SKM-1 (cell line): ENCODE data around the gene CSF1R.

ENCODE experiments used
- DNase-seq: peaks from one replicate; lab custom pipeline; 2025; ENCODE audit not compliant: unreplicated experiment; lab: John Stamatoyannopoulos, UW

CSF1R gene

DNA sequence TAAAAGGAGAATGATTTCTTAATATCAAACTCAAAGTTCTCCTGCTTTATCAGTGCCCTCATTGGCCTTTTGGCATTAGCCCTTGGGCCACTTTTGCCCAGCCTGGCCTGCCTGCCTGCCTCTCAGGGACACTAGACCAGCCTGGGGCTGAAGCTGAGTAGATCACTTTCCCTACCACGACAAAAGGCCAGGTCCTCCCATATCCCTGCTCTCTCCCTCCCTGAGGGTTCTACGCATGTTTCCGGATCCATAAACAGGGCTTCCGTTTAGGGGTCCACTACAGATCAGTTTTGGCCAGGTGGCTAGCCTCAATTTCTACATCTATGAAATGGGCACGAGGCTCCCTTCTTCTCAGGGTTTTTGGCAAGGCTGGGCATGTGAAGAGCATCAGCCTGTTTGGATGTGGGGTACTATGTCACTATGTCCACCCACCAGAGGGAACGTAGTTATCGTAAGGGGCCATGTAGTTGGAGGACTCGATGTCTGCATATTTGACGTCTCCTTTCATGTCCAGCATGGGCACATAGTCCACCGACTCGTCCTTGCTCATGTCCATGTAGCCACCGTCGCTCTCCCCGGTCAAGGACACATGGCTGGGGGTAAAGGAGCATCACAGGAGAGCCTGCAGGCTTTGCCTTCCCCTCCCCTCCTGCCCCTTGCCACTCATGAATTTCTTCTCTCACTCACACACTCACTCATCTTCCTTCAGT is 35.2 kb upstream of the CSF1R start:
- DNase-seq = no peak

DNA sequence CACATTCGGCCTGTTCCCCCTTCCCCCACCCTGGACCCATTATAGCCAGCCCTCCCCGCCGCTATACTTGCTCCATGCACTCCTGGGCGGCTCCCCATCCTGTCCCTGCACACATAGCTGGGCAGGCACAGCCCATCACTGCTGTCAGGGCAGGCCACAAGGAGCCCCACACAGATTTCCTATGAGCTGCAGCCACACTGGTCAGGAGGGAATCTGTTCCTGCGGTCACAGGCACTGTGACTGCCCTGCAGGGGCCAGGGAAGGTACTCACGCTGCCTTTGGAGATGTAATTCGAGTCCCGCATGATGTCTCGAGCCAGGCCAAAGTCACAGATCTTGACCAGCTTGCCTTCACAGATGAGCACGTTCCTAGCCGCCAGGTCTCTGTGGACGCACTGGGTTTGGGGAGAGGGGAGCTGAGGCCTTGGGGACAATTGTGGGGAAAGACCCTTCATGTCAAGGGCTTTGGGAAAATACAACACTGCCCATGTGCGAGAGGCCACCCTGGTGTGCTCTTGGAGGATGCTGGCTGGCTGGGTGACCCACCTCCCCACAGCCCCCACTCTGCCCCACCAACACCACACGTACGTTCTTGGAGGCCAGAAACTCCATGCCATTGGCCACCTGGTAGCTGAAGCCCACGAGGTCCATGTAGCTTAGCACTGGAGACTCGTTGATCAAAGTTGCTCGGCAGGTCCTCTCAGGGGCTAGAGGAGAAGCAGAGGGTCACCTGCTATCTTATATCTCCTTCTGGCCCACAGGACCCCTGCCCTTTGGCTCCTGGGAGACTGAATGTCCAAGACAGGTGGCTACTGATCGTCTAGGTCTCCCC is 34.5 kb upstream of the CSF1R start:
- no peak for DNase-seq

DNA sequence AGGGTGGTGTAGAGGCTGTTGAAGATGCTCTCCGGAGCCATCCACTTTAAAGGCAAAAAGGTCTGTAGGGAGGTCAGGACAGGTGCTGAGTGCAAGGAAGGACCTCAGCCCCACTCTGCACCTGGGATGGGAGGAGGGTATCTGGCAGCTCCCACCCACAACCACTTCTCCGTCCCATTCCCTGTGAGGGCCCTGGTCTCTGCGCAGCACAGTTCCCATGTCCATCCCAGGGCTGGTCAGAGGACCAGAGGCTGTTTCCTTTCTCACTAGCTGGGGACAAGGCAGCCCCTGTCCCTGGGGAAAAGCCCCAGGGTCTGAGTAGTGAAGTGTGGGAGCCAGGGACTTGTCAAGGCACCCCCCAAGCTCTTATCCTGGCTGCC is 33.7 kb upstream of the CSF1R start:
- DNase-seq = no peak

DNA sequence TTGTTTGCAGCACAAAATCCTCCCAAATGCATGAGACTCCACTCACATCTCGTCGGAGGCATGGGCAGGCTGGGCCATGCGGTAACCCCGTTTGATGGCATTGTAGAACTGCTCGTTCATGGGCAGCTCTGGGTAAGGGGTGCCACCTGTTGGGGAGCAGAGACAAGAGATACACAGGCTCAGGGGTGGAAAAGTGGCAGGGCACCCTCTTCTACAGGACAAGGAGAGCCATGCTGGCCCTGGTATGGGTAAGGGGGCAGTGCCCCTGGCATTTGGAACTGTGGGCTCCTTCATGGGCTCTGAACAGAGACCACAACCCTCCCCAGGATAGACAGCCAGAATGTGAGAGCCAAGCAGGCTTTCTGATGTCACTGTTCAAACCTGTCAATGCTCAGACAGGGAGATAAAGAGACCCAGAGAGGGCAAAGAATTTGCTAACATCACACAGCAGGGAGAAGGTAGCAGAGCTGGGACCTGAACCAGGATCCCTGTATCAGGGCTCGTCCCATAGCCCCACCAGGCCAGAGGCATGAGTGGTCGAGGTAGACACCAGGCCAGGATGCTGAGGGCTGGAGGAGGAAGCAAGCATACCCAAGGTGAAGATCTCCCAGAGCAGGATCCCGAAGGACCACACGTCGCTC is 33.2 kb upstream of the CSF1R start:
- DNase-seq = no peak

DNA sequence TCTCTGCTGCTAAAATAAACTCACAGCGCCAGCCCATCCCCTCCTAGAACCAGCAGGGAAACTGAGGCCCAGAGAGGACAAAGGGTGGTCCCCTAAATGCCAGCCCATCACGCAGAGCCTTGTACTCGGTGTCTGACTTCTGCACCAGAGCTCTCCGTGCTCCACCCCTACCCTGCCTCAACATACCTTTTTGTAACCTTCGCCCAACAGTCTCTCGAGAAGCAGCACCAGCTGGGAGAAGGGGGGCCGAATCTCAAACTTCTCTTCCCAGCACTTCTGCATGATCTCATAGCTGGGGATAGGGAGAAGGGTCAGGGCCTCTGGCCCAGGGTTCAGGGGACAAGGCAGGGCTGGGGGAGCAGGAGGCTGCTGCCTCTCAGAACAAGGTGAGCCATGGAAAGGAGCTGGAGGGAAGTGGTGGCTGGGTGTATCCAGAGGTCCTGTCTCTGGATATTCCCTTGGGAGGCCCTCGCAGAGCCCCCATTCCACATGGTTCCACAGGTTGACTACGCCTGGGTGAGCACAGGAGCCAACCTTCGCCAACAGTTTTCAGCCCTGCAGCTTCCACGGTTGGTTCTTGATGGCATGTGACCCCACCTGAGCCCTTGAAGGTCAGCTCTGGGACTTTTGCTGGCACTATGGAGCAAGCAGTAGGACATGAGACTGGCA is 32.3 kb upstream of the CSF1R start:
- DNase-seq = no peak

DNA sequence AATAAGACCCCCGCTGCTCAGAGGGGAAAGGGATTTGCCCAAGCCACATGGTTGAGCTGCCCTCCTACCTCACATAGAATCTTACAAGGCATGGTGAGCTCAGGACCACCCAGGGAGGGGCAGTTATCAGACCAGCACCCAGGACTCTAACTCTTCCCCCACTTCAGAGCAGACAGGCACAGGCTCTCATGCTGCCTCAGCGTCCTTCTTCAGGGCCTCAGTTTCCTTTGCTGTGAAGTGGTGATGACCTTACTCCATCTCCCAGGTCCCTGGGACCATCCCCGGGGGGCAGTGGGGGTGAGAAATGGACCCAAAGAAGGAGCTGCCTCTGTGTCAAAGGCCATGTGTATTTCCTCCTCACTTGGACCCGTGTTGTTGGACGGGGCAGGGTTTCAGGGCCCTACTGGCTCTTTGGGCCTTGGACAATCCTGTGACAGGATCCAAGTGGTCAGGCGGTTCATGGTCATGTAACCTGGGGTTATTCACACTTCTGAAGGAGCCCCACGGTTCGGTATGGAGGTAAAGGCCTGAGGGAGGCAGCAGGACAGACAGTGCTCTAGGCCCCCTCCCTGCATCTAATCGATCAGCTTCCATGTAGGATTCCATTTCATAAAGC is 31.7 kb upstream of the CSF1R start:
- no peak for DNase-seq

DNA sequence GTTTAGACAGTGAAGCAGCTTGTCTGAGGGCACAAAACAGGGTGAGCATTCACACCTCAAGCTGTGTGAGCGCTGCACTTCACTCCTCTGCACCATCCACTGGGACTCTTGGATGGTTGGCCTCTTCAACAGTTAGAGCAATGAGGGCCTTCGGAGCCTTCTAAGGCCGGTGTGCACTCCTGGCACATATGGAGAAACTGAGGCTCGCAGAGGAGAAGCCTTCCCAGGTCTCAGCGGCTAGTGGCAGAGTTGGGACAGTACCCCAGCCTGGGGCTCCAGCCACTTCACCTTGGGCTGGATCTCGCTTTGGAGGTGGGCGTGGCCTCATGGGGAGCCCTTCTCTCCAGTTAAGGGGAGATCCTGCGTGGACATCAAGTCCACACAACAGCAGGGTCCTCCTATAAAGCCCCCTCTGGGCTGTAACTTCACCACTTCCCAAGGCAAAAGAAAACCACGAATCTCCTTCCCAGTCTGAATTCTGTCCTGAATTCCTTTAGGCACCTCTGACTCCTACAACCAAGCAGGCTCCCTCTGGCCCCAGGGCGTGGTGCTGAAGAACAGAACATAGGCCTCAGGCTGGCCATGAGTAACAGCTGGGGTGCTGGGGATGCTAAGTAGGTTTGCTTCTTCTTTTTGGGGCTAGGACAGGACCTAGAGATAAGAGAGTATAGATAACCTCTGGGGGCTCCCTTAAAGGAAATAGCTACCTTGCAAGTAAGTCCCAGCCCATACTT is 30.5 kb upstream of the CSF1R start:
- no peak for DNase-seq

DNA sequence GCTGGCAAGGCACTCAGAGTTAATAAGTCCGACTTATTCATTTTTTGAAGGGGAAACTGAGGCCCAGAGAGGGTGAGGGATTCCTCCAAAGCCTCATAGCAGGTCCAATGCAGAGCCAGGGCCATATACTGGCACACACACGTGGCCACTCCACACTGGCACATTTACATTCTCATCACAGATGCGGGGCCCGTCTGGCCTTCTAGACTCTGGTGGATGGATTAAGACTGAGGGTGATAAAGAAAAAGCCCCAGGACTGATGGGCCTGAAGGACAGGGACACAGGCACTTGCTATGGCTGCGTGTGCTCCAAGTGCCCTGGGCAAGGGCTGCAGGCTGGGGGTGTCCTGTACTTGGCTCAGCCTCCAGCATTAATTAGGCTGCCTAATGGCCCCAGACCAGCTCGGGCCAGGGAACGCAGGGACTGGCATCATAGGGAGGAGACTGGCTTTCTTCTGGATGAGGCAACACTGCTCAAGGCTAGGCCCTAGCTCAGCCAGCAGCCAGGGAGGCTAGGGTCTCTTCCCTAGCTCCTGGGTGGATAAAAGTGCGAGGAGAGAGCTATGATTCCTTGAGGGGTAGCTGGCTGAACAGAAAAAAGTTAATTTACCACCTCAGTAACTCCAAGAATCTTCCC is 28.5 kb upstream of the CSF1R start:
- DNase-seq = no peak

DNA sequence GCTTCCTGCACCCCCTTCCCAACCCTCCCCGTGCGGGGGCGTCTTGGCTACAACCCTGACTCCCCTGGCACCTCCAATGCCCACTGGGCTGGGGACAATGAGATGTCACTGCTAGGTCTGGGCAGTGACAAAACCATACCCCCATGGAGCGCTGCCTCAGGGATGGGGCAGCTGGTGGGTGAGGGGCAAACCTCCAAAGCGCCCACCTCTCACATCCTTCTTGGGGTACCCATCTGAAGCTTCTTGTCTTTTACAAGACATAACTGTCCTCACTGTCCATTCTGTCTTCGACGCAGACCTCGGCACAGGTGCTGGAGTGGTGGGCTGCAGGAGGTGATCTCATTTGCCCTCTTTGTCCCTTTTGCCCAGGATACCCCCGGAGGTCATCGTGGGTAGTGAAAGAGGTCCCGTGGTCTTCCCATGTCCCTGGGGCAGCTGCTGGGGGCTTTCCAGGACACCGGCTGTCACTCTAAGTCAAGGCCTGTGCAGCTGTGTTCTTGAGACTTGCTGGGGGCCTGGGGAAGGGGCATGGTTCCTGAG is 27.8 kb upstream of the CSF1R start:
- DNase-seq = no peak

DNA sequence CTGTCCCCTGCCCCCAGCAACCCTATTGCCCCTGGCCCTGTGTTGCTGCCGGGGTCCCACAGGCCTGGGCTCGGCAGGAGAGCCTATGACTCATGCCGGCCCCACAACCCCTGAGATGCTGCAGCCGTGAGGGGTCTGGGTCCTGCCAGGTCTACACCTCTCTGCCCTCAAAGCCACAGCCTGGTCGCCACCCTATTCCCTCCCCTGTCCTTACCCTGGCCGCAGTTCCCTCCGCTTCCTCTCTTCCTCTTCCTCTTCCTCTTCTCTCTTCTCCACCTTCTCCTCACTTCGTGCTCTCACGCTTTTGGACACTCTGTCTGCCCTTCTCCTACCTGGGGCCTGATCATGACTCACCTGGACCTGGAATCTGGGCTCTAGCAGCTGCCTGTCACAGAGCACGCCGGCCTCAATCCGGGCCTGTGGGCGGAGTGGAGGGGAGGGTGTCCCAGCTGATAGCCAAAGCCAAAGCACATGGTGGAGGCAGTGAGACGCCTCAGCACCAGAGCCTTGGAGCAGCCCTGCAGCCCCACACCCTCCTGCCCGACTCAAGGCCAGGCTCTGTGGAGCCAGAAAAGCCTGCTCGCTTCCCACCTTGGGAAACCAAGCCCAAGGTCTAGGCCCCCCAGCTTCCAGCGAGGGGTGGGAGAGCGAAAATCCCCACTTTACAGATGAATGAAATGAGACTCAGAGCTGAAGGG is 26.8 kb upstream of the CSF1R start:
- DNase-seq = peak; percentile 22

DNA sequence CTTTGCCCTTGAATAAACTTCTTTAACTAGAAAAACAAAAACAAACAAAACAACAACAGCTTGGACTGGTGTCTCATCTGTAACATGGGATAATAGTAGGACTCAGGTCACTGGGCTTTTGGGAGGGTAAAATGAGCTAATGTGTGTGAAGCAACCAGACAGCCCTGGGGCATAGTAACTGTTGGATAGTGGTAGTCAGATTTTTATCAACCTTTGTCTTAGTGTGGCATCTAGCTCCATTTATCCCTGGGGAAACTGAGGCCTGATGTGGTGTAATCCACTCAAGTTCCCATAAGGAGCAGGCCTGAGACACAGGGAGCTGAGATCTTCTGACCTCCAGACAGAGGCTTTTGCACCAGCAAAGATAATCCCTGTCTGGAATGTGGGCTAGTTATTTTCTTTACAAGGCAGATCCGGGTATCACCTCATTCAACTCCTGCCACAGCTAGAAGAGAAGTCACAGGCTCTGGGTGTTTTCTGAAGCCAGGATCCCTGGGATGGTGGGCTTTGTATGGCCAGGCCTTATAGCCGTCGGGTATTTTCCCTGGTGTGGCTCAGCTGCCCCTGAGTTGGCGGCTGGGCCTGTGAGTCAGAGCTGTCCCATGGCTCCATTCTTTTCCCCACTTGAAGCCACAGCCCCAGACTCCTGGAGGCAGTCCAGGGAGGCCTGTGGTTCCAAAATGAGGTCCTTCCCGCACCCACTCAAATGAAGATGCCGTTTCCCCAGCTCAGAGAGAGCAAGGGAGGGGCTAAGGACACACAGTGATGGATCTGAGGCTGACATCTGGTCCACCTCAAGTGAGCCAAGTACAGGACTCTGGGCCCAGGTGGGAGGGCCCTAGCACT is 26.1 kb upstream of the CSF1R start:
- no peak for DNase-seq

DNA sequence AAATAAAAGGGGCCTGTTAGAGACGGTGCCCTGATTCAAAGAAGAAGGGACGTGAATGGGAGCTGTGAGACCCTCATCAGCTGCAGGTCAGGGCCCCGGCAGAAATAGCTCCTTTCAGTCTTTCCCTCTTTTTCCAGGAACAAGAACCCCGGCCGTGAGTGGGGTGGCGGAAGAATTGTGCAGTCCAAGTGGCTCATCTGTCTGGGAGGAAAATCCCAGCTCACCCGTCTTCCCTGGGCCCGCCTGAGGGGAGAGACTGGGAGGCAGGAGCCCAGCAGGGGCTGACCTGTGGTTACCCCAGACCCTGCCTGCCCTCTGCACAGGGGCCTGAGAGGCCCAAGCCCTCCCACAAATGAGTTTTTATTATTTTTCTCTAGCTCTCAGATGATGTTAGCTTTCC is 24.8 kb upstream of the CSF1R start:
- DNase-seq = no peak

DNA sequence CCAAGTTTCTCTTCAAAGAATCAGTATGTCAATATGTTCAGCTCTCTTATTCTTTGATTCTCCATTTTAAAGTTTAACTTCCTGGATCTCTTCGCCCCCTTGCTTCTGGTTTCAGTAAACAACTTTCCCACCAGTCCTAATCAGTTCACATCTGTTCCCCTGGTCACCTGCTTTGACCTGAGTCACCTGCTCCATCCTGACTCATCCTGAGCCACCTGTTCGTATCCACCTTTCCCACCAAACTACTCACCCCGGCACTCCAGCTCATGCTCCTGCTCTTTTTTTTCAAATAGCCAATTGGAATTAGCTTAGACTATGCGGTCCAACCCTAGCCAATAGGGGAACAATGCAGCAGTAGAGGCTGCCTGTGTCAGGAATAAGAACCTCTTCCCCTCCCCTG is 23.6 kb upstream of the CSF1R start:
- no peak for DNase-seq

DNA sequence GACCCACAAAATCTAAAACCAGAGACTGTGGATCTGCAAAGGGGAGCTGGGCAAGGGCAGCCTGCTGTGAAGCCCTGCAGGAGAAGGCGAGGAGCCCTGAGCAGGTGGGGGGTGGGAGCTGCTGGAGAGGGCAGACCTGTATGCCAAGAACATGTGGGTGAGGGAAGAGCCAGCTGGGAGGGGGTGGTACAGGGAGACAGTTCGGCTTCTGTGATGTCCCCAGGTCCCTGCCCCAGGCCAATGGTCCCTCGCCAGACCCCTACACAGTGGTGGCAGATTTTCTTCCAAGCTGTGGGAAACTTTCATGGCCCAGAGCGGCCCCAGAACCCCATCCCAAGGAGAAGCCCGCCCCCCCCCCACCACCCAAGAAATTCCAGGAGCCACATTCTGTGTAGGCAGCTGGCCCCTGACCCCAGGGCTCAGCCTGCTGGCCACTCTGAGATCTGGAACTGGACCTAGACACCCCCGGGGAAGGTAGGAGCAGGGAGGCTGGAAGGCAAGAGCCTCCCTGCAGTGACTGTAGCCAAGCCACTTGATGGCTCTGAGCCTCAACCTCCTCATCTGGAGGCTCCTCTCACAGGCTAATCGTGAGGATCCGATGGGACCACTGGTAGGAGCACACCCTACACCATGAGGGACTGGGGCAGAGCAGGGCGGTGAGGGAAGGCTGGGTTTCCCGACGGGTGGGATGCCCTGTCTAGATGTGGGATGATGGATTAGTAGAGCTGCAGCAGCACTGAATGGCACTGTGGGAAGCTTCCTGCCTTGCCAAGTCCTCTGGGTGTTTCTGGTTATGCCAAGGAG is 22.6 kb upstream of the CSF1R start:
- no peak for DNase-seq

DNA sequence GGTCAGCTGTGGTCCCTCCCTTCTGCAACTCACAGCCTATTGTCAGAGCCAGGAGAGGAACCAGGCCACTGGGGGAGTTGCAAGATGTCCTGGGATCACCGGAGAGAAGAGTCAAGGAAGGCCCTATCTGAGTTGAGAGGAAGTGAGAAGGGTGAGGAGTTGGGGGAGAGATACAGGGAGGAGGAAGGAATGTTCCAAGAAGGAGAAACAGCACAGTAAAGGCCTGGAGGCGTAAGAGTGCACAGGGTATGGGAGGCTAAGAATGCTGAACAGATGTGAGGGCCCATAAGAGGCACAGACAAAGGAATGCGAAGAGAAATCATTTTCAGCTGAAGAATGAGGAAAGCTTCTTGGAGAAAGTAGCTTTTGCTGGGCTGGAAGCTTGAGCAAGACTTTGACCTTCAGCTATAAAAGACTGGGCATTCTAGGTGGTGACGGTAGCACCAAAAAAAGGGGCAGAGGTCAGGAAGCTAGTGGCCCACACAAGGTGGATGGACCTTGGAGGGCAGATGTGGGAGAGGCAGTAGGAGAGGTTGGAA is 21.6 kb upstream of the CSF1R start:
- DNase-seq = no peak

DNA sequence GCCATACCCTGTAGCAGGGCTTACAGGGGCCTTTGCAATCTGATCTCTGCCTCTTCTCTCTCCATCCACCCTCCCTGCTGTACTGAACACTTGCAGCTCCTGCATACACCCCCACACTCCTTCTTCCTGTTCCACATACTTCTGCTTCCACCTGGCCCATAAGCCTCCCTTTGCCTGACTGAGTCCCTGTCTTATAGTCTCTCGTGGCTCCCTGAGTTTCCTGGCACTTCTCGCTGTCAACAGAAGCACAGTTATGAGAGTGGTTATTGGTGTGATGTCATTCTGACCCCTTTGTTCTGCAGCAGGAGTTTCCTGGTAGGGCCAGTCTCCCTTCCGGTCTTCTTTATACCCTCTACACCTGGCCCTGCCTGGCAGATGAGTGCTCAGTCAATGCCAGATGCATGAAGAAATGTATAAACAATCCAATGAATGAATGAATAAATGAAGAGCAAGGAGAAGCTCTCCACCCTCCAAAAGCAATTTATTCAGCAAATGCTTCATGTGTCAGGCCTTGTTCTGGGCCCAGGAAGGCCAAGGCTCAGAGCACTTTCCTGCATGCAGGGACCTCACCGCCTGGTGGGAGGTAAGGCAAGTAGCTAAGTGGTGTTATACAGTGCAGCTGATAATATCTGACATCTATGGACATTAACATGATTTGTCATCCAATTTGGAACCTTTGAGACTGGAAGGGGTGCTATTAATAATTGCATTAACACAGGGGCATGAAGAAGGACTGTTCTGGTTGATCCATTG is 20.5 kb upstream of the CSF1R start:
- DNase-seq = no peak
